HG03135 (cell line): ENCODE data around the gene IQGAP3.
A peak's percentile ranks its signal among the peaks of the same experiment; 100 is the strongest.
"Not testable (repeated sequence)": the region's sequence is repeated elsewhere in the genome, so short reads cannot be mapped to it uniquely, and the experiment has no call there.

Experiments used
- ATAC-seq: cut with Tn5 transposase; IDR thresholded peaks from one replicate; pipeline ENCODE4 v1.9.1; 2021; ENCODE audit warnings: mild to moderate bottlenecking, moderate library complexity; ENCODE audit not compliant: unreplicated experiment

The IQGAP3 gene

GRCh38 chr1:156571919-156572662 lies at the start of gene IQGAP3:
TSS of gene IQGAP3 (minus strand) at chr1:156572565. CDS start at chr1:156572529, 36 bp downstream.
- peak; percentile 72 for ATAC-seq

DNA sequence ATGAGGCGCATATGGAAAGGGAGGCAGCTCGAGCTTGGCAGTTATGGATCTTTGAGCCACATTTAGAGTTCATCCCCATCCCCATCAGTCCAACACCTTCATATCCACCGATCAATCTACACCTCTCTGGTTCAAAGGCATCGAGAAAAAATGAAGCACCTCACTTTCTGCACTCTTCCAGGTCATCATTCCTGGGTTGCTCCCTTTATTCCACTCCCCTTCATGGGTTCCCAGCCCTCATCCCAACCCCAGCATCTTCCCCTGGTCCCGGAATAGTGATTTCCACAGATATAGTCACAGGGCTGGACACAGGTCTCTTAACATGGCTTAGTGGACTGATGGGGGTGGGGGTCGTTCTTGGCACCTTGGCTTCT lies 47.2 kb upstream of the IQGAP3 start:
- no peak for ATAC-seq

- no peak for ATAC-seq
These were observed 46.7 kb upstream of the IQGAP3 start, which contains the start of gene HAPLN2 for GRCh38 chr1:156618853-156619581. TSS of gene HAPLN2 (plus strand) at chr1:156619415. CDS start at chr1:156623491, 4,076 bp downstream.

GRCh38 chr1:156616463-156616862 lies 44.1 kb upstream of the IQGAP3 start:
- ATAC-seq, result no peak

- no peak for ATAC-seq
These were observed 43.6 kb upstream of the IQGAP3 start for GRCh38 chr1:156615946-156616345.

DNA sequence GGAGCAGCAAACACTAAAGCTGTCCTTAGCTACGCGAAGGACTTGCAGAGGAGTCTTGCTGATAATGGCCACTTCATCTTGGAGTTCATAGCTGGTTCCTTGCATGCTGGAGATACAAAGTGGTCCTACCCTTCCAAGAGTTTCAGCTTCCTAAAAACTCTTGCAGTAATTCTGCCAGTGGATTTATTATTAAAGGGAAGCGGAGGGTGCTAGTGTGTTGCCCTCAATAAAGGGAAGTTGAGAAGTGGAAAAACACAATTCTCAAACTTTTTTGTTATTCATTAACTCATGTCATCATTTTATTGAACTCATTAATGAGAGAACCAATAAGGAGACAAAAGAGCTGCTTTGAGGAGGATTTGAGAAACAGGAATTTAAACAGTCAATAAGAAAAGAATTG lies 40.3 kb upstream of the IQGAP3 start:
- no peak for ATAC-seq

DNA sequence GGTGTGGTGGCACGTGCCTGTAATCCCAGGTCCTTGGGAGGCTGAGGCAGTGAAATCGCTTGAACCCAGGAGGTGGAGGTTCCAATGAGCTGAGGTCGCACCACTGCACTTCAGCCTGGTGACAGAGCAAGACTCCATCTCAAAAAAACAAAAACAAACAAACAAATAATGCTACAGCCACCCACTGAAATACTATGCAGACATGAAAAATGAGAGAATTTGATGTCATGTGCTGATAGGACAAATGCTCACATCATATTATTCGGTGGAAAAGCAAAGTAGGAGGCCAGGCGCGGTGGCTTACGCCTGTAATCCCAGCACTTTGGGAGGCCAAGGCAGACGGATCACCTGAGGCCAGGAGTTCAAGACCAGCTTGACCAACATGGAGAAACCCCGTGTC lies 37.7 kb upstream of the IQGAP3 start:
- not testable (repeated sequence) for ATAC-seq

DNA sequence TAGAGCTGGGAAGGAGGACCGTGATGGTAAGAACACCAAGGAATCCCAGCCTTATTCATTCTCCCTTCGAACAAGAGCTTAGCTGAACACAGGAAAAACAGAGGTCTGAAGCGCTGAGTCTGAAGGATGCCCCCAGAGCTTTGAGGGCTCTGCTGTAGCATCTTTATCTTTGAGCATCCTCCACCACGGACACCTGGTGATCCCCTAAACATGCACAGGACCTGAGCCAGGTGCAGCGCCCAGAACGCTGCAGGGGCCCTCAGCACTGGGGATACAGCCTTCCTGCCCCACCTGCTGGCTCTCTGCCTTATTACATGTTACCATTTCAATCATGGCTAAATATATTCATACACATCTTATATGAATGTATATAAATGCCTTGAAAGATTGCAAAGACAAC lies 36.6 kb upstream of the IQGAP3 start:
- ATAC-seq, result no peak

GRCh38 chr1:156608036-156608674 lies 35.8 kb upstream of the IQGAP3 start:
- peak; percentile 68 for ATAC-seq

GRCh38 chr1:156607344-156607743 lies 35.0 kb upstream of the IQGAP3 start:
- ATAC-seq, result not testable (repeated sequence)

DNA sequence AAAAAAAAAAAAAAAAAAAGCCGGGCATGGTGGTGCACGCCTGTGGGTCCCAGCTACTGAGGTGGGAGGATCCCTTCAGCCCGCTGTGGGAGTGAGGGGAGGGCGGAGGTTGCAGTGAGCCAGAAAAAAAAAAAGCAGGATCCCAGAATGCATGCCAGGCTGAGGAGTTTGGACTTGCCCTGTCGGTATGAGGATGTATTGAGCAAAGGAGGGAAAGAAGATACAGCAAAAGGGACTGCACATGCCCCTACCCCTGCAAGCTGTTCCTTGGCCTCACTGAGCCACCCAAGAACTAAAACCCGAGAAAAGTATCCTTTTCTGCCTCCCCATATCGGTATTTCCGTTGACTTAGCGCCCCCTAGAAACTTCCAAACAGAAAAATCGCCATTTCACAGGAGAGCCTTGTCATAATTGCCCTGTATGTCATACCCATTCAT lies 30.2 kb upstream of the IQGAP3 start:
- no peak for ATAC-seq

GRCh38 chr1:156601892-156602291 lies 29.5 kb upstream of the IQGAP3 start:
- peak; percentile 22 for ATAC-seq

- peak; percentile 48 for ATAC-seq
These were observed 28.9 kb upstream of the IQGAP3 start, which contains the start of gene GPATCH4 for GRCh38 chr1:156601122-156601830. TSS of gene GPATCH4 (minus strand) at chr1:156601479.

DNA sequence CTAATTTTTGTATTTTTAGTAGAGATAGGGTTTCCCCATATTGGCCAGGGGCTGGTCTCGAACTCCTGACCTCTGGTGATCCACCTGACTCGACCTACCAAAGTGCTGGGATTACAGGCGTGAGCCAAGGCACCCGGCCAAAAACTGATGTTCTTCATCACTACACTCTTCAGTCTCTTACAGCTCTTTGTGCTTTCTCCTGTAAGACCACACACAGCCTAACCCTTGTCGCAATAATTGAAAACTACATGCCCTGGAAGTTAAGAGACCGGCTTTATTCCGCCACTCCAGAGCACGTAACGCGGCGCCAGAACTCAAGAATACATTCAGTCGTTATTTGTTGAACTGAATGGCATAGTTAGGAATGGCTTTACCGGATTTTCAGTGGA lies 28.4 kb upstream of the IQGAP3 start:
- no peak for ATAC-seq

DNA sequence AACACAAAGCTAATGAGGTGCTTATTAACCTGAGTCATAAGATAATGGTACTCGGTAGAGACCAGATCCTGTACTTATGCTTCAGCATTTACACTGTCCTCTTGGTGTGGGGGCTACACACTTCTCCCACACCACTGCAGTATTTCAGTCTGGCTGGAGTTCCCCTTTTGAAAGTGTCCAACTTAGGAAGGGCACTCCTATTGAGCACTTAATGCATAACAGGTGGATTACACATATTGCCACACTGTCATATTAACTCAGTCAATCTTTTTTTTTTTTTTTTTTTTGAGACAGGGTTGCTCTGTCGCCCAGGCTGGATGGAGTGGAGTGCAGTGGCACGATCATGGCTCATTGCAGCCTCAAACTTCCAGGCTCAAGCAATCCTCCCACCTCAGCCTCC lies 27.4 kb upstream of the IQGAP3 start:
- ATAC-seq, result no peak

DNA sequence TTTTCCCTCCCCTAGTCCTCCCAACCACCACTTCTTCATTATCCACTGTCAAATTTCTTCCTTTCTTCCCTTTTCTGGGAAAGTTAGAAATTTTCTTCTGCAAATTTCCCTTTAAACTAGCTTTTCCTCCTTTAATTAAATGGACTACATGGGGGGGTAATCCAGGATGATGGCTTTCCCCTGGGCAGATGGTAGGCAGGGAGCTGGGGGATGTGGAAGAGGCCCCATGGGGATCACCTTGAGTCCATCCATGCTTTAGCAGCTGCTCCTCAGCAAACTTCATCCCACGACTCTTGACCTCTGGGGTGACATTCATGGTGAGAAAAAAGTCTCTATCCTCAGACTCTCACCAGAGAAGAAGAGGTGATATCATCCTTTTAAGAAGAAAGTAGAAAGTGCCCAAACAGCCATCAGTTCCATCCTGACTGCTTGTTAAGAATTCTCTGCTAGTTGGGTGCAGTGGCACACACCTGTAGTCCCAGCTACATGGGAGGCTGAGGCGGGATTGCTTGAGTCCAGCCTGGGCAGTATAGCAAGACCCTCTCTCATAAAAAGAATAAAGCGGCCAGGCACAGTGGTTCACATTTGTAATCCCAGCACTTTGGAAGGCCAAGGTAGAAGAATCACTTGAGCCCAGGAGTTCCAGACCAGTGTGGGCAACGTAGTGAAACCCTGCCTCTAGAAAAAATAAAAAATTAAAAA lies 26.5 kb upstream of the IQGAP3 start:
- no peak for ATAC-seq

- no peak for ATAC-seq
These were observed 25.8 kb upstream of the IQGAP3 start for GRCh38 chr1:156598125-156598524.

GRCh38 chr1:156596426-156596825 lies 24.1 kb upstream of the IQGAP3 start:
- ATAC-seq, result no peak

DNA sequence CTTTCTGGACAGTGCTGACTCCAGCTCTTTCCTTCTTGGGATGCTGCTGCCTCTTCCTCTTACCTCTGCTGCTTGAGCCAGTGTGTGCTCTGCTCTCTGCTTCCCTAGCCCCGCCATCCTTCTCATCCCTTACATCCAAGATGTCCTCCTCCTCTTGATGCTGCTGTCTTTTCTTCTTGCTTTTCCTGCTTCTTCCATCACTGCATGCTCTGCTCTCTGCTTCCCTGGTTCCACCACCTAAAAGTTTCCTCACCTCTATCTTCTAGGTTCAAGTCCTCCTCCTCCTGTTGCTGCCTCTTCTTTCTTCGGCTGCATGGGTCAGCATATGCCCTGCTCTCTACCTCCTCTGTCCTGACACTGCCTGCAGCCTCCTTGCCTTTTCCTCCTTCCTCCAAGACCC lies 22.7 kb upstream of the IQGAP3 start:
- no peak for ATAC-seq

- no peak for ATAC-seq
These were observed 21.8 kb upstream of the IQGAP3 start for GRCh38 chr1:156594190-156594589.

- no peak for ATAC-seq
These were observed 21.3 kb upstream of the IQGAP3 start for GRCh38 chr1:156593661-156593989.
